Retina (tissue), 1 donor: ENCODE results near the gene ITGA2B.
A peak's percentile ranks its signal among the peaks of the same experiment; 100 is the strongest.
"Not testable (repeated sequence)": the region's sequence is repeated elsewhere in the genome, so short reads cannot be mapped to it uniquely, and the experiment has no call there.

Experiments used
- DNase-seq: peaks from one replicate; pipeline ENCODE4 v3.0.0-alpha.2; 2016

The ITGA2B gene

GRCh38 chr17:44390250-44390870 is 911 bp upstream of the ITGA2B start:
- DNase-seq: no peak

DNA sequence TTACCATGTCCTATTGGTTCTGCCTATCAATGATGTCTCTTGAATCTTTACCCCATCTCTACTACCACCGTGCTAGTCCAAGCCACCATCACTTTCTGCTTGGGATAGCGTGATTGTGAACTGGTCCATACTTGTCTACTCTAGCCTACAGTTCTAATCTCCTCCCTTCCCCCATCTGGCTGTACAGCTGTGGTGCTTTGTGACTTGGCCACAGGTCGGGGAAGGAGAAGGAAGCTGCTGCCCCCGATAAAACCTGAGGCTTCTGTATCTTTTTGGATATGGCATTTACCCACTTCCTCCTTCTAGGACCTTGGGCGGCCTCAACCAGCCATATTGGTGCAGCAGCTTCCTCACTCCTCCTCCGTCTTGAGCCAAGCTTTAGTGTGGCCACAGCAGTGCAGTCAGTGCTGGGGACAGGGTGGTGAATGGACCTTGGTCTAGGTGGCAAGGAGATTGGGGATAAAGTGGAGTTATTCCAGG is 314 bp upstream of the ITGA2B start:
- no peak for DNase-seq

DNA sequence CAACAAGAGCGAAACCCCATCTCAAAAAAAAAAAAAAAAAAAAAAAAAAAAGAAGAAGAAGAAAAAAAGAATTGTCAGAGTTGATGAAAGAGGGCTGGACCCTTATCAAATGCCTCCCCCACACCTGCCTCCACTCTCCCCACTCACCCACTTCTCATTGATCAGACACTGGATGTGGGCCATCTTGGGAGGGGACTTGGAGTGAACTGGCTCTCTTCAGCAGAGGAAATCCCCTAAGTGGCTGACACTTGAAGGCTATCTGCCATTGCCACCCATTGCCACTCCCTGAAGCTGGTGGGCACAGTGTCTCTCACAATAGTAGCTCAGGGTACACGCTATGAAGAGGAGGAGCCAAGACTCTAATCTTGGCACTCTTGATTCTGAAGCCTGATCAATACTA is 1.6 kb downstream of the ITGA2B start:
- DNase-seq: no peak

DNA sequence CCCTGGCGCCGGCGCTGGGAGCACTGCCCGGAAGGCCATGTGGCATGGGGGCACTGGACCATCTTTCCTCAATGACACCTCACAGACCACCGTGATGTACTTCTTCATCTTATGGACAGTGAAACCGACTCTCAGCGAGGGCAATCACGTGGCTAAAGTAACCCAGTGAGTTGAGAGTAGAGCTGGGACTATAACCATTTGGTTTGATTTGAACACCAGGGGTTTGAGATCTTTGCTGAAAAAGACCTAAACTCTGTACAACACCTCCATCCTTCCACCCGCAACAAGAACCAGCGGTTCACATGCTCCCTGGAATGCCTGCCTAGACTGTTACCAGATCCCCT is 3.3 kb downstream of the ITGA2B start:
- DNase-seq: no peak

- peak; percentile 79 for DNase-seq
Measured at GRCh38 chr17:44385287-44386181, 3.9 kb downstream of the ITGA2B start.

- peak; percentile 86 for DNase-seq
Measured at GRCh38 chr17:44384823-44385286, 4.6 kb downstream of the ITGA2B start.

DNA sequence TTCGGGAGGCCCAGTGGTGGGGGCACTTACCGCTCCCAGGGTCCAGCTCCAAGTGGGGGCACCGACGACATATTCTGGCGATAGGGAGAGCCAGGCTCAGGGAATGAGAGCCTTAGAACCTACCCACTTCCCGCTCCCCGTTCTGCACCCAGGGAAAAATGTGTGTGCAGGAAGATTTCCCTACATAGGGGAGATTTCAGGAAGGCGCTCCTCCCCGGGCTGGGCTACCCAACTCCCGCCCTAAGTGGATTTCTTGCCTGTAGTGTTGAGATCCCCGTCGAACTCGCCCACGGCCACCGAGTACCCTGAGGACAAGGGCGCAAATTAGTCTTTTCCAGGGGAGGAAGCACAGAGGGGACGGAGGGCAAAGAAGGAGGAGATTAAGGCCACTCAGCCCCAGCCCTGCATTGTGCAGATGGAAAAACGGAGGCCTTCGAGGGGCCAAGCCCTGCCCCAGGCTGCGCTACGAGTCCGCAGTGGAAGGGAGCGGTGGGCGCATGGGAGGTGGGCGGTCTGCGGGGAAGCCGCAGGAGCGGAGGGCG is 5.1 kb downstream of the ITGA2B start:
- no peak for DNase-seq

GRCh38 chr17:44383861-44384260 is 5.6 kb downstream of the ITGA2B start:
- no peak for DNase-seq

DNA sequence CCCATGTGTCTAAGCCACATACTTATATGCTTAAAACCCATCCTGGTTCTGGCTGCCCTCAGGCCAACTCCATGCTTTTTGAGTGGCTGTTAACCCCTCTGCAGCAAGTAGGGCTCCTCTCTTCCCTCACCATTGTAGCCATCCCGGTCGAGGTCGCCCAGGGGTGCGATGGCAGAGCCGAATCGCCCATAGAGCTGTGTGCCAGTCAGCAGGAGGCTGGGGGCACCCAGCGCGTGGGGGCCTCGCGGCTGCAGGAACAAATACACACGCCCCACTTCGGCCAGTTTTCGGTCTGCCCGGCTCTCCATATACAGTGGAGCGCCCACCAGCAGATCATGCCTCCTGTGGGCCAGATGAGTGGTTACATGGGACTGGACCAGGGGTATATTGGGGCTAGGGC is 6.1 kb downstream of the ITGA2B start:
- no peak for DNase-seq

DNA sequence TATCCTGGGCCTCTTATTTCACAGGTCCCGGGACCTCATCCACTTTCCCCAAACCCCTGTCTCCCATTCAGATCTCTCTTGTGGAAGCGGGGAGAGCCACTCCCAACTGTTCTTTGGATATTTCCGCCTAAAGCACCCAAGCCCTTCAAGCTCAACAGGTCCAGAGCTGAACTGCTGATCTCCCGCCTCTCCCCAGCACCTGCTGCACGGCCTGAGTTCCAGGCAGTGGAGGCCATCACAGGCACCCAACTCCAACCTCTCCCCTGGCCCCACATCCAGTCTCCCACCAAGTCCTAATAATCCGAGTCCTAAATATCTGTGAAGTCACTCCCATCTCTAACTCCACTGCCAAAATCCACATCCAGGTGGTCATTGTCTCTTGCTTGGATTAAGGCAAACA is 6.5 kb downstream of the ITGA2B start:
- no peak for DNase-seq

DNA sequence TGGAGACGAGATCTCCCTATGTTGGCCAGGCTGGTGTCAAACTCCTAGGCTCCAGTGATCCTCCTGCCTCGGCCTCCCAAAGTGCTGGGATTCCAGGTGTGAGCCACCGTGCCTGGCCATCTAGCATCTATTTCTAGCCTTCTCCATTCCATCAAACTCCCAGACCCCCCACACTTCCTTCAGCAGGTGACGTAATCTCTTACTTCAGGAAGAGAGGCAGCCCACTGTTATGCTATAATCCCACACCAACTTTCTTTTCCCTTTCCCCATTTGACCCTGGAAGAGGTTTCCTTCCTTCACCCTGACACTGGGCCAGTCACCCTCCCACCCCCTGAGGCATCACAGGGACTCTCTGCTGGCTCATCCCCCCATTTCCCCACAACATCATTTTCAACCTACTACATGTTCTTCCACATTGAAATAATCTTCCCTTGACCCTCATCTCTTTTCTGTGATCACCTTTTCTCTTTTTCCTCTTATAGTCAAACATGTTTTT is 7.6 kb downstream of the ITGA2B start:
- no peak for DNase-seq

DNA sequence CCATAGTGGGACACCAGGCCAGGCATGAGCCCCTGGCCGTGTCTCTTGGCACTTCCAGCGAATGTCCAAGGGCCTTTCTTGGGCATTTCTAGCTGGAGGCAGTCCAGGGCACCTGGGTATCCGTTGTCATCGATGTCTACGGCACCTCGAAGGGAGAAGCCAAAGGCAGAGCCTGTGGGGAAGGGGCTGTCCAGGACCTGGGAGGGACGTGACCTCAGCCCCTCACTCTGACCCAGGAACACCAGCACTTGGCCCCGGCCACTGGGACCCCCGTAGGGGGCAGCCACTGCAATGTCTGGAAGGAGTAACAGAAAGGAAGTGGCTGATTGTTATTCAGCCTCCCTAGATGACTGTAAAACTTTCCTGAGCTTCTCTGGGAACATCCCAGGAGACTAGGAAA is 8.7 kb downstream of the ITGA2B start:
- no peak for DNase-seq

GRCh38 chr17:44379887-44380286 is 9.6 kb downstream of the ITGA2B start:
- no peak for DNase-seq

GRCh38 chr17:44378171-44378705 is 11.2 kb downstream of the ITGA2B start:
- DNase-seq: no peak

DNA sequence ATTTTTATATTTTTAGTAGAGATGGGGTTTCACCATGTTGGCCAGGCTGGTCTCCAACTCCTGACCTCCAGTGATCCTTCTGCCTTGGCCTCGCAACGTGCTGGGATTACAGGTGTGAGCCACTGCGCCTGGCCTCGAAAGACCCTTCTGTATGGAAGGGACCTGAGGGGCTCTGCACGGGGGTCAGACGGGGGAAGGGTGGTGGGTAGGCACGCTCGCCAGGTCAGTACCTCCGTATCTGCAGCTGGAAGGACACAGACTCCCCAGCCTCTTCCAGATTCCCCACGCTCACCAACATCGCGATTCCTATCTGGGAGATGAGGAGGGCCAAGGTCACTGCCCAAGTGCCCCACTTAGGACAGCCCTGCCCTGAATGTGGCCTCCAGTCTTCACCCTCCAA is 12.7 kb downstream of the ITGA2B start:
- DNase-seq: no peak

DNA sequence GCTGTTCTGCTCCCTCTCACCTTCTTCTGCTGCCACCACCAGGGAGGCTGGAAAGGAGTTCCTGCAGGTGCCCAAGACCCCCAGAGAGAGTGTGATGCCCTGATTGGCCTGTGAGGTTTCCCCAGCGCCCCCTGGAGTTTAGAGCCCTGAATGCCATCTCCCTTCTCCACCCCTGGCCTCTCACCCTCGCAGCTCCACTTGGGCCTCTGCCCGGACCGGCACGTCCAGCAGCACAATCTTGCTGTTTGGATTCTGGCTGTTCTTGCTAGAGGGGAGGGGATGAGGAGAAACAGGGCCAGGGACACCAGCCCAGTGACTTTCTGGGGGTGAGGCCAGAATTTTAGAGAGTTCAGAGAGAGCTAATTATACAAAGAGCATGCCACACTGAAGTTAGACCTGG is 13.3 kb downstream of the ITGA2B start:
- peak; percentile 61 for DNase-seq

- no peak for DNase-seq
Measured at GRCh38 chr17:44375196-44376017, 14.0 kb downstream of the ITGA2B start.

- no peak for DNase-seq
Measured at GRCh38 chr17:44374306-44375195, 14.9 kb downstream of the ITGA2B start.

- no peak for DNase-seq
Measured at GRCh38 chr17:44372036-44372435, 17.4 kb downstream of the ITGA2B start.

- not testable (repeated sequence) for DNase-seq
Measured at GRCh38 chr17:44369414-44370023, 19.9 kb downstream of the ITGA2B start.
